SH-SY5Y (cell line): Measurements from ENCODE around the gene MTG1.

ENCODE experiments used
- GATA2 ChIP-seq: IDR thresholded peaks from 2 replicates; pipeline ENCODE4 v1.6.1; 2011; ENCODE audit warnings: mild to moderate bottlenecking, low read depth, low read length
- GATA3 ChIP-seq: IDR thresholded peaks from 2 replicates; pipeline ENCODE4 v1.6.1; 2011; ENCODE audit warnings: low read depth, mild to moderate bottlenecking, low read length, moderate library complexity

- TF ChIP-seq GATA3 (no peak), GATA2 (no peak)
Measured at GRCh38 chr10:133419211-133419950, 25.4 kb downstream of the MTG1 start.
